Neutrophil (primary cell): ENCODE results near the gene ANTKMT.

ENCODE experiments used
- H3K27ac ChIP-seq: fragments of 200-600 bp; sonication (generic); 2 replicates; pipeline ENCODE4 v1.5.1; 2016; ENCODE audit warnings: mild to moderate bottlenecking, moderate library complexity
- H3K27me3 ChIP-seq: fragments of 200-600 bp; sonication (generic); 2 replicates; pipeline ENCODE4 v1.6.0; 2016; ENCODE audit warnings: mild to moderate bottlenecking
- H3K36me3 ChIP-seq: fragments of 200-600 bp; sonication (generic); 2 replicates; pipeline ENCODE4 v1.5.1; 2017
- H3K4me1 ChIP-seq, 2 experiments: fragments of 200-600 bp in 1 of 2; sonication (generic) in 1 of 2; 1 replicate in 1 of 2; 2 replicates in 1 of 2; pipeline versions ENCODE4 v1.5.1 to v1.6.1; 2013 to 2016; ENCODE audit warnings: low read depth in 1 of 2, low read length in 1 of 2, mild to moderate bottlenecking in 1 of 2, moderate library complexity in 1 of 2; ENCODE audit not compliant: control insufficient read depth in 1 of 2, insufficient read depth in 1 of 2
- H3K4me3 ChIP-seq, 2 experiments: fragments of 200-600 bp in 1 of 2; sonication (generic) in 1 of 2; 1 replicate in 1 of 2; 2 replicates in 1 of 2; pipeline ENCODE4 v1.5.1; 2013 to 2016; ENCODE audit warnings: low read depth in 1 of 2, low read length in 1 of 2, mild to moderate bottlenecking in 1 of 2, moderate library complexity in 1 of 2
- H3K9me3 ChIP-seq: fragments of 200-600 bp; sonication (generic); 2 replicates; pipeline ENCODE4 v1.5.1; 2016
- TF ChIP-seq, protein P1 (sequence below): fragments of 200-600 bp; sonication (generic); IDR thresholded peaks from 2 replicates; pipeline ENCODE4 v1.5.1; 2016; ENCODE audit warnings: antibody characterized with exemption

Gene ANTKMT

DNA sequence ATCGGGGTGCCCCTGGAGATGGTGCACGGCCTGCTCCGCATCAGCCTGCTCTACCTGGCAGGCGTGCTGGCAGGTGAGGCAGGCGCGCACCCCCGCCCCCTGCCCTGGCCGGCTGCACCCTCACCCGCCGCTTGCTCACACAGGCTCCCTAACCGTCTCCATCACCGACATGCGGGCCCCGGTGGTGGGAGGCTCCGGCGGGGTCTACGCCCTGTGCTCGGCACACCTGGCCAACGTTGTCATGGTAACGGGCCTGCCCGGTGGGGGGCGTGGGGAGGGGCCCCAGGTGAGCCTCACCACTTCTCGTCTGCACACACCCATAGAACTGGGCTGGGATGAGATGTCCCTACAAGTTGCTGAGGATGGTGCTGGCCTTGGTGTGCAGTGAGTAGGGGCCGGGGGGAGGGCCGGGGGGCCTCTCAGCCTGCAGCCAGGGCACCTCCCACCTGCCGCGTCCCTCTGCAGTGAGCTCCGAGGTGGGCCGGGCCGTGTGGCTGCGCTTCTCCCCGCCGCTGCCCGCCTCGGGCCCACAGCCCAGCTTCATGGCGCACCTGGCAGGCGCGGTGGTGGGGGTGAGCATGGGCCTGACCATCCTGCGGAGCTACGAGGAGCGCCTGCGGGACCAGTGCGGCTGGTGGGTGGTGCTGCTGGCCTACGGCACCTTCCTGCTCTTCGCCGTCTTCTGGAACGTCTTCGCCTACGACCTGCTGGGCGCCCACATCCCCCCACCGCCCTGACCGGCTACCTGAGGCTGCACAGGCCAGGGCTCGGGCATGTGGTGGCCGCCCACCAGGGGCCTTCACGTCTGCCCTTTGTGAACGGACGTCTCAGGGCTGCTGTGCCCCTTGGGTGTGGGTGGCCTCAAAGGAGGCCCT lies 43.4 kb upstream of the ANTKMT start:
- peaks cover 32% of the 10 kb centered on the region for H3K36me3 ChIP-seq
- TF ChIP-seq, protein P1, sequence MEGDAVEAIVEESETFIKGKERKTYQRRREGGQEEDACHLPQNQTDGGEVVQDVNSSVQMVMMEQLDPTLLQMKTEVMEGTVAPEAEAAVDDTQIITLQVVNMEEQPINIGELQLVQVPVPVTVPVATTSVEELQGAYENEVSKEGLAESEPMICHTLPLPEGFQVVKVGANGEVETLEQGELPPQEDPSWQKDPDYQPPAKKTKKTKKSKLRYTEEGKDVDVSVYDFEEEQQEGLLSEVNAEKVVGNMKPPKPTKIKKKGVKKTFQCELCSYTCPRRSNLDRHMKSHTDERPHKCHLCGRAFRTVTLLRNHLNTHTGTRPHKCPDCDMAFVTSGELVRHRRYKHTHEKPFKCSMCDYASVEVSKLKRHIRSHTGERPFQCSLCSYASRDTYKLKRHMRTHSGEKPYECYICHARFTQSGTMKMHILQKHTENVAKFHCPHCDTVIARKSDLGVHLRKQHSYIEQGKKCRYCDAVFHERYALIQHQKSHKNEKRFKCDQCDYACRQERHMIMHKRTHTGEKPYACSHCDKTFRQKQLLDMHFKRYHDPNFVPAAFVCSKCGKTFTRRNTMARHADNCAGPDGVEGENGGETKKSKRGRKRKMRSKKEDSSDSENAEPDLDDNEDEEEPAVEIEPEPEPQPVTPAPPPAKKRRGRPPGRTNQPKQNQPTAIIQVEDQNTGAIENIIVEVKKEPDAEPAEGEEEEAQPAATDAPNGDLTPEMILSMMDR = no peak
- peaks cover 27 to 58% of the 10 kb centered on the region in 2 experiments for H3K4me1 ChIP-seq
- no peaks in the 10 kb centered on the region for H3K9me3 ChIP-seq
- no peak overlapping the region for H3K4me3 ChIP-seq
- H3K27me3 ChIP-seq = peaks cover 44% of the 10 kb centered on the region
- H3K27ac ChIP-seq = no peak overlapping the region

DNA sequence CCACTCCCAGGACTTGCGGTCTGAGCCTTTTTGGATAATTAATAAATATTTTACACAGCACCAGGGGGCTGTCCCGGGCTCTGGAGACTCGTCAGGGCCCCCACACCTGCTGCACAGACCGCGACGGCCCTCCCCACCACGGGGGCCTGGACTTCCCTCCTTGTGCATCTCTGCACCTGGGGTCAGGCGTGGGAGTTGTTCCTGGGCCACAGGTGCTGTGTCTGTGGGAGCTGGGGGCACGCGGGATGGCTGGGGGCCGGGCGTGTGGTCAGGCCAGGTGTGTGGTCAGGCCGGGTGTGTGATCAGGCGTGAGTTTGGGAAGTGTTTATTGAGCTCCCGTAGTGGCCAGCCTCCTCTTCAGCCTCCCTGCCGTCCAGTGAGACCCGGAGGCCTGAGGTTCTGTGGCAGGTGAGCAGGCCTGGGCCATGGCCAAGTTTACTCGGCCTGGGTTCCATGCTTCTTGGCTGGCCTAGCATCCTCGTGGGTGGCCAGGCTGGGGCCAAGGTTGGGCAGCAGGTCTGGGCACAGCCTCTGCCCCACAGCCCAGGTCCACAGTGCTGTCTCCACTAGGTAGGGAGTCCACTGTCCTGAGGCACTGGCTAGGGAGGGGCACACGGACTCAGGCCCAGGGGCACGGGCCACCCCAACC lies 42.6 kb upstream of the ANTKMT start:
- Histone ChIP-seq H3K9me3 (no peaks in the 10 kb centered on the region), H3K4me1 (peaks cover 30 to 63% of the 10 kb centered on the region in 2 experiments), H3K4me3 (no peak overlapping the region), H3K27me3 (peaks cover 44% of the 10 kb centered on the region), H3K36me3 (peaks cover 28% of the 10 kb centered on the region), H3K27ac (no peak overlapping the region)
- TF ChIP-seq, protein P1 = no peak

DNA sequence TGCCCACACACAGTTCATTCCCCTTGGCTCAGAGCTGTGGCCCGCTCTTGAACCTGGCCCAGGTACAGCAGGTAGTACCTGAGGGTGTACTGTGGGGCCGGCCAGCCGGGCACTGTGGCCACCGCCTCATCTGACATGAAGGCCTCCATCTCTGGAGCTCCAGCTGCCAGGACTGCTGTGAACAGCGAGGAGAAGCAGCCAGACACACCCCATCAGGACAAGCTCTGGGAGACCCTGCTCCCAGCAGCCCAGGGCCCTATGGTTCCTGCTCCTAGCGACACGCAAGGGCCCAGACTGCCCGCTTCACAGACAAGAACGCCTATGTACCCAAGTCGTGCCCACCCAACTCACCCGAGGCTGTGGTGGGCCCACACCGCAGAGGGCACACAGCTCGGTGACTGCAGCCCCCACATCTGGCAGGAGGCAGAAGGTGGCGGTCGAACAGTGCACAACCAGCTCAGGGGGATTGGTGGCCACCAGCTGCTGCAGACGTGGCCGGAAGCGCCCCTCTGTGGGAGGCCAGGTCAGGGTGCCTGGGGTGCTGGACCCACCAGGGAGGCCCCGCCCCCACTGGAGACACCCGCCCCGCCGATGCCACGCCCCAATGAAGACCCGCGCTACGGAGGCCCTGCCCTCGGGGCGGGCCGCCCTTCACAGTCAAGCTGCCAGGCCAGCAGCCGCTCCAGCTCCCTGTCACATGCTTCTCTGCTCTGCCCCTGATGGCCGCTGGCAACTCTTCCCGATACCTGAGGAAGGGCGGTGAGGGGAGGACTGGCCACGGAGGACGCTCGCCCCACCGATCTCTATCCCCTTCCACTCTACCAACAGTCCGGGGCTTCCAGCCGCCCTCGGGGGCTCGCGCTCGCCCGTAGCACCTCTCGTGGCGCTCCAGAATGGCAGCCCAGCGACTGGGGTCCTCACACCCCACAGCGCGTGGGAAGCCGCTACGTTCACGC lies 41.8 kb upstream of the ANTKMT start:
- peak overlapping the region; percentile 42 to 91 for H3K4me3 ChIP-seq
- H3K36me3 ChIP-seq = peaks cover 20% of the 10 kb centered on the region
- no peaks in the 10 kb centered on the region for H3K9me3 ChIP-seq
- peaks cover 37 to 69% of the 10 kb centered on the region in 2 experiments for H3K4me1 ChIP-seq
- TF ChIP-seq, protein P1 = no peak
- H3K27ac ChIP-seq = peak overlapping the region; percentile 86
- H3K27me3 ChIP-seq = peaks cover 43% of the 10 kb centered on the region

DNA sequence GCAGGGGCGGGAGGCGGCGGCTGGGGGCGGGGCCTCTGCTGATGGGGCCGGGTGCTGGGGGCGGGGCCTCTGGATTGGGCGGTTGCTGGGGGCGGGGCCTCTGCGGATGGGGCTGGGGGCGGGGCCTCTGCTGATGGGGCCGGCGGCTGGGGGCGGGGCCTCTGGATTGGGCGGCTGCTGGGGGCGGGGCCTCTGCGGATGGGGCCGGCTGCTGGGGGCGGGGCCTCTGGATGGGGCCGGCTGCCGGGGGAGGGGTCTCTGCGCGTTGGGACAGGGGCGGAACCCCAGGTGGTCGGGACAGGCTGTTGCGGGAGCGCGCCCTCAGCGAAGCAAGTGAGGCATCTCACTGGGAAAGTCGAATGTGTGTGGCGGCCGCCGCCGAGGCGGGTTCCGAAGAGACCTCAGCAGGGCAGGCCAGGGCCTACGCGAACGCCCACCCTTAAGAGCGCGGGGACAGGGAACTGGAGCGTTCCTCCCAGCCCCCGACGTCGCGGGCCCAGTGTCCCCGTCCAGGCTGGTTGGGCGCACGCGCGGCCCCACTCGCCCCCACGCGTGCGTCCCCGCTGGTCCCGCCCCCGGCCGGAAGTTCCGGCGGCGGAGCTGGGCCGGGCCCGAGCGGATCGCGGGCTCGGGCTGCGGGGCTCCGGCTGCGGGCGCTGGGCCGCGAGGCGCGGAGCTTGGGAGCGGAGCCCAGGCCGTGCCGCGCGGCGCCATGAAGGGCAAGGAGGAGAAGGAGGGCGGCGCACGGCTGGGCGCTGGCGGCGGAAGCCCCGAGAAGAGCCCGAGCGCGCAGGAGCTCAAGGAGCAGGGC lies 40.9 kb upstream of the ANTKMT start, which contains the start of gene STUB1:
Gene STUB1 (plus strand): TSS at position 597 of the 811 bp plus-strand sequence. CDS start 116 bp downstream, at position 713.
- TF ChIP-seq, protein P1 = no peak
- peaks cover 14% of the 10 kb centered on the region for H3K36me3 ChIP-seq
- peak within 1 kb of the TSS; percentile 83 to 91 for H3K4me3 ChIP-seq
- peak within 1 kb of the TSS; percentile 86 for H3K27ac ChIP-seq
- H3K27me3 ChIP-seq = peaks cover 34% of the 10 kb centered on the region
- H3K4me1 ChIP-seq = peaks cover 43 to 74% of the 10 kb centered on the region in 2 experiments
- no peaks in the 10 kb centered on the region for H3K9me3 ChIP-seq
